Stimulated activated naive CD8-positive, alpha-beta T cell treated with anti-CD3 and anti-CD28 coated beads, Interleukin-15, Interleukin-2, amounts not matched to agents 100 U/mL and 50 U/mL, for 24 hours (primary cell): Measurements from ENCODE around the gene MICAL2.

Experiments used
- ATAC-seq: fragments of 150-1000 bp; cut with Tn5 transposase; one replicate; pipeline ENCODE4 v1.10.0; 2021
- DNase-seq: peaks from one replicate; pipeline ENCODE4 v3.0.0; 2021

MICAL2 gene

DNA sequence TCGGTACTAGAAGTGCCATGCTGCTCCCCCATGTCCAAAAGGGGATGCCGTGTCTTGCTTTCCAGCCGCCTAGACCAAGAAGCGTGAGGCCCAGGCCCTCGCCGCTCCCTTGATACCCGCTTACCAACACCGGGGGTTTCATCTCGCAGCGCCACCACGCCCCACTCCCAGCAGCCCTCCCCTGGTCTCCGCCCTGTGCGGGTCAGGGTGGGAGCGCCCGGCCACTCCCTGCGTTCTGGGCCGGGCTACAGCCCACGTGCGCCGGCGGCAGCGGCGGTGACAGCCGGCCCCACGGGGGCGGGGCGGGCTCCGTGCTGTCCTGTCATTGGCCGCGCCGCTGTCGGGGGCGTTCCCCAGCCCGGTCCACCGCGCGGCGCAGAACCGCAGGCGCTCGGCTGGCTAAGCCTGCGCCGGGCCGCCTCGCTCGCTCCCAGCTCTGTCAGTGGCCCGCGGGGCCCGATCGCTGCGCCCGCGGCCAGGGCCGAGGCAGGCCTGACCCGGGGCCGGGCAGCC lies at the start of gene MICAL2:
TSS of gene MICAL2 (plus strand) at position 390 of the 513 bp plus-strand sequence. CDS start 51,566 bp downstream, outside the sequence.
- peak; percentile 90 for DNase-seq
- ATAC-seq, result peak; percentile 98

DNA sequence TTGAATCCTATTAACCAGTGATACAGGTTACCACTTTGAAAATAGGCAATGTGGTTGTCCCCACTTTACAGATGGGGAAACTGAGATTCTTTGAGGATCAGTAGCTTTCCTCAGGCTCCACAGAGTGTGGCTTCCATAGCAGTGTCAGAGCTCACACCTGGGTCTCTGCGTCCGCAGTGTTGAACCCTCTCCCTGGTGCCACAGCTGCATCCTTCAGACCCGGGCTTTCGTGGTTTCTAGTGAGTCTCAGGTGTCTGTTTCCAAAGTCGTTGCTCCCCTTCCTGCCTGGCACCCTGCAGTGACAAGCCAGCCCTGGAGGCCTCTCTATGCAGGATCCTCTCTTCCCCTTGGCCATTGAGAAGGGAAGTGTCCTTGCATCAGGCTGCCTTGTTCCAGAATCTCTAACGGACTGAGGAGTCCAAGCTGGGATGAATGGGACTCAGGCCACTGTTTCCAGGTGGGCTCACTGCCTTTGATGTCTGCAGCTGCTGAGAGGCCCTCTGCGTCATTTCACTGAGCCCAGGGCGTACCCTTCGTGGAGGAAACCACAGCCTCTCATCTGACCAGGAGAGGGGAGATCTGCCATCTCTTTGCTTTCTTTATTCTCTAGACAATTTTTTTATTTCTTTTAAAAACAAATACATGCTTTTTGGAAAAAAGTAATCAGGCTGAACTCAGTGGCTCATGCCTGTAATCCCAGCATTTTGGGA lies 48.4 kb upstream of the MICAL2 start:
- no peak for DNase-seq
- no peak for ATAC-seq

DNA sequence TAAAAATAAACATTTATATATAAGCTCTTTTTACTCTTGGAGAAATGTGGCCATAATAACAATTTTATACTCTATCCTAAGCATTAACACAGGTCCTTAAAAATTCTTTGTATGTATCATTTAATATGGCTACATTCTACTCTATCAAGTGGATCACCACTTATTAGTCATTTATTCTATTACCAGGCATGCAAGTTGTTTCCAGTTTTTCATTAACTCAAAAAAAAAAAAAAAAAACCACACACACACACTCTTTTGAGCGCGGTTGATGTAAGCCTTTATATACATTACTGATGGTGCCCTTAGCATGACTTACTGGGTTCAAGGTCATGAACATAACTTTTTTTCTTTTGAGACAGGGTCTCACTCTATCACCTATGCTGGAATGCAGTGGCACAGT lies 47.1 kb upstream of the MICAL2 start:
- no peak for ATAC-seq
- no peak for DNase-seq

GRCh38 chr11:12064136-12064953 lies 46.0 kb upstream of the MICAL2 start:
- ATAC-seq, result no peak
- DNase-seq, result no peak

DNA sequence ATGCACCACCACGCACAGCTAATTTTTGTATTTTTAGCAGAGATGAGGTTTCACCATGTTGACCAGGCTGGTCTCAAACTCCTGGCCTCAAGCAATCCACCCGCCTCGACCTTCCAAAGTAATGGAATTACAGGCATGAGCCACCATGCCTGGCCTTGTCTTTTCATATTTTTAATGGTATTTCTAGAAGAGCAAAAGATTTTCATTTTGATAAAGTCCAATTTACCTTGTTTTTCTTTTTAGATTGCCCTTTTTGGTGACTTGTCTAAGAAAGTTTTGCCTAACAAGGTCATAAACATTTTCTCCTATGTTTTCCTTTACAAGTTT lies 45.5 kb upstream of the MICAL2 start:
- ATAC-seq (no peak), DNase-seq (no peak)

- ATAC-seq (no peak), DNase-seq (no peak)
Observed at GRCh38 chr11:12066056-12066798, 44.2 kb upstream of the MICAL2 start.

GRCh38 chr11:12066799-12067508 lies 43.4 kb upstream of the MICAL2 start:
- no peak for DNase-seq
- no peak for ATAC-seq

DNA sequence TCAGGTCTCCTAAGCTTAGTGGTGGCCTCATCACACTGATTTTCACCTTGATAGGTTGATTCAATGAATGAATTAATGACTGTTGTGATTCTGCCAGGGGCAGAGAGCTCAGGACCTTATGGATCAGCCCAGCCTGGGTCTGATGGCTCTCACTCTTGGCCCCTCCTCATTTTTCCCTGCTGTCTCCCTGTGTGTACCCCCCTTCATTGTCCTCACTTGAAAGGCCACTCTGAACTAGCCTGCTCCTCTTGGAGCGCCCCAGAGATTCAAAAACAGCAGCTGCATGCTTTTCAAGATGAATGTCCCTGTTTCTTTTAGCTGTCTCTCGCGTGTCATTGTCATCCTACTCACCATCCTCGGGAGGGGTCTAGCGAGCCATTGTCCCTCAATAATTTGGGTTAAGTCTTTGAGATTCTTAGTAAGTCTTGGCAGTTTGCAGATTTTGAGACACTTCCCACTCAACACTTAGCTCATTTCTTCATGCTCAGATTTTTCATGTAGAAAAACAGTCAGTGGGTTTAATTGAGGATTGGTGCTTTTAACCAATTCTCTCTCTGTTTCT lies 42.5 kb upstream of the MICAL2 start:
- DNase-seq (no peak), ATAC-seq (no peak)

- ATAC-seq (no peak), DNase-seq (no peak)
Observed at GRCh38 chr11:12069066-12069676, 41.2 kb upstream of the MICAL2 start.

DNA sequence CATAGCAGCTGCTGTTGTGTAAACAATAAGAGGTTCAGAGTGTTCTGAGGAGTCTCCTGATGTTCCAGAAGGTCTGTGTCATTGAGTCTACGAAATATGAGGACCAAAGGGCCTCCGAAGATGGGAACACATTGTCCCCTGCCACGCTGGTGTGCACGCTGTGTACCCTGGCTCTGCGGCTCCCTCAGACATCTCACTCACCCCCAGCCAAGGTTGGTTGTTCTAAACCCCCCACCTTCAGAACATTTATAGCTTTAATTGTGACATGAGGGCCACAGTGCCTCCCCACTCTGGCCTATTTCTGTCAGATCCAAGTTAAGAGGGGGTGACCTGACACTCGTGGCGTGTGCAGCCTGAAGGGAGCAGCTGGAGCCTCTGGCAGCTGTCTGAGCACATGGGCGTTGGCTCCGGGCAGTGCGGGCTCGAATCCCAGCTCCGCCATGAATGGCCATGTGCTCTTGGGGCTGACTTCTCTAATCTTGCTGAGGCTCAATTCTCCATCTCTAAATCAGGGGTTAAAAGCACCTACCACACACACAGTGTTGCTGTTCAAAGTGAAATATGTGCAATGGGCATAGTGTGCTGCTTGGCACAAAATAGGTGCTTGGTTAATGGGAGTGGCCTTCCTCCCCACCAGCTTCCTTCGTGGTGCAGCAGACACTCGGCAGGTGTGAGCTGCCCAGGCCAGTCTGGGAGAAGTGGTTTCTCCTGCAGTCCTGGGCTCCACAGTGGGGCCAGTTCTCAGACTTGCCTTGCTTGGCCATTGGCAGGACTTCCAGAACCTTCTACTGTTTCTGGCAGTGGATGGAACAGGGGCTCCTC lies 39.7 kb upstream of the MICAL2 start:
- DNase-seq, result no peak
- ATAC-seq, result no peak

GRCh38 chr11:12071574-12071973 lies 38.8 kb upstream of the MICAL2 start:
- no peak for ATAC-seq
- no peak for DNase-seq

- DNase-seq (no peak), ATAC-seq (no peak)
Observed at GRCh38 chr11:12073436-12073835, 37.0 kb upstream of the MICAL2 start.

DNA sequence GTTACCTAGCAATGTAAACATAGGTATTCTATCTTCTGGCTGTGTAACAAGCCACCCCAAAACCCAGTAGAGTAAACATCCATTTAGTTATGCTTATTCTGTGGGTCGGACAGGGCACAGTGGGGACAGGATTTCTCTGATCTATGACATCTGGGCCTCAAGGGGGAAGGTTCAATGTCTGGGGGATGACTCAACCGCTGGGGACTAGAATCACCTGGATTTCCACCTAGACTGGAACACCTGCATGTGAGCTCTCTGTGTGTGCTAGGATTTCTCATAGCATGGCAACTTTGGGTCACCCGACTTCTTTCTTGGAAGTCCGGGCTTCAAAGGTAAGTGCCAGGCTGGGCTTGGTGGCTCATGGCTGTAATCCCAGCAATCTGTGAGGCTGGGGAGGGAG lies 36.5 kb upstream of the MICAL2 start:
- DNase-seq (no peak), ATAC-seq (no peak)

DNA sequence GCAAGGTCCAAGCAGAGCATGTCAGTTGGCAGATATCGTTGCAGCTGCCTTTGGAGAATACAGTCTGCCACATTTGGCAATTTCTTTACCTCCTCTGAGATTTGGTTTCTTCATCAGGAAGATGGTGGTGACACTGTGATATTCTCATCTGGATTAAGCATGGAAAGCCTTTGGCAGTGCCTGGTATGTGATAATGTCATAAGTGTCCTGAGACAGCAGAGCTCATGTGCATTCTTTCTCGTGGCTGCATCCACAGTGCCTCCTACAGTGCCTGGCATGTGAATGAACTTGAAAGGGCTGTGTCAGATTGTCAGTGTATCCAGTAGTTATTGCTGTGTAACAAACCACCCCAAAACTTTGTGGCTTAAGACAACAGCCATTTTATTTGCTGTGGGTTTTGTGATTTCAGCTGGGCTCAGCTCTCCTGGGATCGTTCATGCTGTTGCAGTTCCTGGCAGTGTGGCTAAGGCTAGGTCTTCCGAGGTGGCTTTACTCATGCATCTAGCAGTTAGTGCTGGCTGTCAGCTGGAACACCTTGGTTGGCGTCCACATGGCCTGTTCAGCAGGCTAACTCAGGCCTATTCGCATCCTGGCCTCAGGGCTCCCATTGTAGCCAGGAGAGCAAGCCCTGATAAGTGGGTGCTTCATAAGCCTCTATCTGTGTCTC lies 35.7 kb upstream of the MICAL2 start:
- ATAC-seq, result no peak
- no peak for DNase-seq

DNA sequence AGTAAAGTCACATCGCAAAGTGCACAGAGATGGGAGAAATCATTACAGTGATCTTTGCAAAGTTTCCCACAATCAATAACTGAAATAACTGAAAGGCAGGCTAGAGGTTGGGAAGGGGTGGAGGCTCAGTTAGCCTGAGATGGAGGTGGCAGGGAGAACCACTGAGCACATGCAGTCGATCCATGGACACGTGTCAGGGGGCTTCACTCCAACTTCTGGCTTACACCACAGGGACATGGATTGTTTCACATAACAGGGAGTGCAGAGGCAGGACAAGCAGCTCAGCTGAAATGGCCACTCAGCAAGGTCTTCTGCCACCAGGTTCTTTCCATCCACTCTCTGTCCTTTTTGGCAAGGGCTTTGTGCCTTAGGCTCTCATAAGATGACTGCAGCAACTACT lies 35.1 kb upstream of the MICAL2 start:
- ATAC-seq, result no peak
- DNase-seq, result no peak

DNA sequence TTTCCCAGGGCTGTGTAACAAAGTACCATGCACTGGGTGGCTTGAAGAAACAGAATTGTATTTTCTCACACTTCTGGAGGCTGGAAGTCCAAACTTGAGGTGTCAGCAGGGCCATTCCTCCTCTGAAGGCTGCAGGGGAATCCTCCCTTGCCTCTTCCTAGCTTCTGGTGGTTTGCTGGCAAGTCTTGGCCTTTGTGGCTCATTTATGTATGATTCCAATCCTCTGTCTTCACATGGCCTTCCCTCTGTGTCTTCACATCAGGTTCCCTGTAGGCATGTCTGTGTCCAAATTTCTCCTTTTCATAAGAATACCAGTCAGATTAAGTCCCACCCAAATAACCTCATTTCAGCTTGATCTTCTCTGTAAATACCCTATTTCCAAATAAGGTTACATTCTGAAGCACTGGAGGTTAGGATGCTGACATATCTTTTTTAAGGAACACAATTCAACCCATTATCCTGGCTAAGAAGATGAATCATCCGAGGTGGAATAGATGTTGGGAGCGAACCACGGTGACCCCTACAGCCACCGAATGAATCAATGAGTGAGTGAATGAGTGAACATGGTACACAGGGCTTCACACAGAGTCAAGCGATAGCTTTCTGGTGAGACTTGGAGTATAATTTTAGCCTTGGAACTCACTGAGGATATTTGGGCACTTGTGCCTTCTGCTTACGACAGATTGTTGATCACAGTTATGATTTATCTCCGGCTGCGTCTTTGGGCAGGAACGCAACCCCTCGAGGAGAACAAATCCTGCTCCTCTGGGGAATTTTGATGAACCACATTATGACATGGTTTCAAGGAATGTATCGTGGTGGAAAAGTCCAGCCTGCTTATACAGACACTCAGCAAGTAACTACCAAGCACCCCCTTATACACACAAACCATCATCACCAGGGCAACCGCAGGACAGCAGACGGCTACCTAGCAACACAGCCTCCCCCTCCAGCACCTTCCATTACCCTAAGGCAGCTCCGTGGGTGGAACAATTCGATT lies 34.3 kb upstream of the MICAL2 start:
- ATAC-seq (no peak), DNase-seq (no peak)

GRCh38 chr11:12076840-12077534 lies 33.4 kb upstream of the MICAL2 start:
- no peak for DNase-seq

More at GRCh38 chr11:12076840-12077534, 33.4 kb upstream of the MICAL2 start:
- ATAC-seq, result no peak
